HCT116 (cell line): ENCODE results near the gene UNC79.

ENCODE experiments used
- CBX3 ChIP-seq: IDR thresholded peaks from 2 replicates; pipeline ENCODE4 v1.6.1; 2012; ENCODE audit warnings: low read depth
- EZH2 ChIP-seq: fragments of 200-600 bp; sonication (generic); IDR thresholded peaks from 2 replicates; pipeline ENCODE4 v1.6.1; 2017; ENCODE audit warnings: antibody characterized with exemption, mixed run types
- POLR2A ChIP-seq: IDR thresholded peaks from 2 replicates; pipeline ENCODE4 v1.7.0; 2011; ENCODE audit warnings: borderline replicate concordance; ENCODE audit not compliant: insufficient read depth, insufficient read length; ENCODE audit errors: extremely low read depth
- RAD21 ChIP-seq: IDR thresholded peaks from 2 replicates; pipeline ENCODE4 v1.6.1; 2012; ENCODE audit warnings: low read depth, mild to moderate bottlenecking
- SIN3A ChIP-seq: IDR thresholded peaks from 2 replicates; pipeline ENCODE4 v1.6.1; 2012; ENCODE audit warnings: low read depth
- YY1 ChIP-seq: IDR thresholded peaks from 2 replicates; pipeline ENCODE4 v1.6.1; 2011; ENCODE audit warnings: low read length, low read depth, moderate library complexity, mild to moderate bottlenecking; ENCODE audit not compliant: insufficient replicate concordance; ENCODE audit errors: extremely low read depth
- ZFX ChIP-seq: fragments of 450-650 bp; IDR thresholded peaks from 2 replicates; pipeline ENCODE4 v1.6.1; 2017
- TF ChIP-seq, protein P1 (sequence below), 3 experiments: fragments of 200-600 bp in 1 of 3; sonication (generic) in 1 of 3; IDR thresholded peaks in 2 of 3; conservative IDR thresholded peaks in 1 of 3; 2 replicates each; pipeline ENCODE4 v1.5.1; 2012 to 2017; ENCODE audit warnings: low read depth in 2 of 3, low read length in 2 of 3, antibody characterized with exemption in 1 of 3, borderline replicate concordance in 1 of 3, control low read depth in 1 of 3, mild to moderate bottlenecking in 1 of 3, mixed read lengths in 1 of 3, mixed run types in 1 of 3, moderate library complexity in 1 of 3; ENCODE audit not compliant: insufficient read depth in 1 of 3
- TF ChIP-seq, protein P2 (sequence below): IDR thresholded peaks from 2 replicates; pipeline ENCODE4 v1.6.1; 2012; ENCODE audit warnings: low read depth

DNA sequence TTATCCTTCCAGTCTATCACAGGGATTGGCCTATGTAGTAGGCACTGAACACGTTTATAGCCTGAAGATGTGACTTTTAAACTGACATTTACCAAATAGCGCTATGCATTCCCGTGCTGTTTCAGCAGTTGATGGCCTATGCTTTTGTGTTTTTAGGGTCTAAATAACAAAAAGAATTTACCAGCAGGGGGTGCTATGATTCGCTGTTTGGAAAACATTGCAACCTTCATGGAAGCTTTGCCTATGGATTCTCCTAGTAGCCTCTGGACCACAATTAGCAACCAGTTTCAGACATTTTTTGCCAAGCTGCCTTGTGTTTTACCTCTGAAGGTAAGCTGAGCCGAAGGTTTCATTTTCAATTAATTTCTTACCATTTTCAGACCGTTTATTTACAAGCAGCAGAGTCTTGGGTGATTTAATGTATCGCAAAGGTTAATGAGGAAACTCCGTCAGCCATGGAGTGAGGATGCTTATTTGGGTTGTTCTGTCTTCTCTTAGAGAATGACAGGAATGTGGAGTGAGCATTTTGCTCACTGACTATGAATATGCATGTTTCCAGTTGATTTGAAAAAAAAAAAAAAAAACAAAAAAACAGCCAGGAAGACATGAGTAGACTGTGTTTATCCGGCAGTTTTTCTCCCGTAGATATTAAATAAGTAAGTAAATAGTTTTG, 224.5 kb downstream of the UNC79 start:
- TF ChIP-seq POLR2A (no peak), SIN3A (no peak), ZFX (no peak), EZH2 (no peak), YY1 (no peak), CBX3 (no peak), RAD21 (peak; percentile 82)
- TF ChIP-seq, protein P1, sequence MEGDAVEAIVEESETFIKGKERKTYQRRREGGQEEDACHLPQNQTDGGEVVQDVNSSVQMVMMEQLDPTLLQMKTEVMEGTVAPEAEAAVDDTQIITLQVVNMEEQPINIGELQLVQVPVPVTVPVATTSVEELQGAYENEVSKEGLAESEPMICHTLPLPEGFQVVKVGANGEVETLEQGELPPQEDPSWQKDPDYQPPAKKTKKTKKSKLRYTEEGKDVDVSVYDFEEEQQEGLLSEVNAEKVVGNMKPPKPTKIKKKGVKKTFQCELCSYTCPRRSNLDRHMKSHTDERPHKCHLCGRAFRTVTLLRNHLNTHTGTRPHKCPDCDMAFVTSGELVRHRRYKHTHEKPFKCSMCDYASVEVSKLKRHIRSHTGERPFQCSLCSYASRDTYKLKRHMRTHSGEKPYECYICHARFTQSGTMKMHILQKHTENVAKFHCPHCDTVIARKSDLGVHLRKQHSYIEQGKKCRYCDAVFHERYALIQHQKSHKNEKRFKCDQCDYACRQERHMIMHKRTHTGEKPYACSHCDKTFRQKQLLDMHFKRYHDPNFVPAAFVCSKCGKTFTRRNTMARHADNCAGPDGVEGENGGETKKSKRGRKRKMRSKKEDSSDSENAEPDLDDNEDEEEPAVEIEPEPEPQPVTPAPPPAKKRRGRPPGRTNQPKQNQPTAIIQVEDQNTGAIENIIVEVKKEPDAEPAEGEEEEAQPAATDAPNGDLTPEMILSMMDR (IDR thresholded peaks at IDR 0.05 in 2 of 3, conservative IDR thresholded peaks at IDR 0.05 in 1 of 3; ENCODE audit: borderline replicate concordance in 1 of 3, insufficient read depth in 1 of 3, low read depth in 2 of 3, low read length in 2 of 3), result peak; percentile 53 to 81 (median 71)
- TF ChIP-seq, protein P2, sequence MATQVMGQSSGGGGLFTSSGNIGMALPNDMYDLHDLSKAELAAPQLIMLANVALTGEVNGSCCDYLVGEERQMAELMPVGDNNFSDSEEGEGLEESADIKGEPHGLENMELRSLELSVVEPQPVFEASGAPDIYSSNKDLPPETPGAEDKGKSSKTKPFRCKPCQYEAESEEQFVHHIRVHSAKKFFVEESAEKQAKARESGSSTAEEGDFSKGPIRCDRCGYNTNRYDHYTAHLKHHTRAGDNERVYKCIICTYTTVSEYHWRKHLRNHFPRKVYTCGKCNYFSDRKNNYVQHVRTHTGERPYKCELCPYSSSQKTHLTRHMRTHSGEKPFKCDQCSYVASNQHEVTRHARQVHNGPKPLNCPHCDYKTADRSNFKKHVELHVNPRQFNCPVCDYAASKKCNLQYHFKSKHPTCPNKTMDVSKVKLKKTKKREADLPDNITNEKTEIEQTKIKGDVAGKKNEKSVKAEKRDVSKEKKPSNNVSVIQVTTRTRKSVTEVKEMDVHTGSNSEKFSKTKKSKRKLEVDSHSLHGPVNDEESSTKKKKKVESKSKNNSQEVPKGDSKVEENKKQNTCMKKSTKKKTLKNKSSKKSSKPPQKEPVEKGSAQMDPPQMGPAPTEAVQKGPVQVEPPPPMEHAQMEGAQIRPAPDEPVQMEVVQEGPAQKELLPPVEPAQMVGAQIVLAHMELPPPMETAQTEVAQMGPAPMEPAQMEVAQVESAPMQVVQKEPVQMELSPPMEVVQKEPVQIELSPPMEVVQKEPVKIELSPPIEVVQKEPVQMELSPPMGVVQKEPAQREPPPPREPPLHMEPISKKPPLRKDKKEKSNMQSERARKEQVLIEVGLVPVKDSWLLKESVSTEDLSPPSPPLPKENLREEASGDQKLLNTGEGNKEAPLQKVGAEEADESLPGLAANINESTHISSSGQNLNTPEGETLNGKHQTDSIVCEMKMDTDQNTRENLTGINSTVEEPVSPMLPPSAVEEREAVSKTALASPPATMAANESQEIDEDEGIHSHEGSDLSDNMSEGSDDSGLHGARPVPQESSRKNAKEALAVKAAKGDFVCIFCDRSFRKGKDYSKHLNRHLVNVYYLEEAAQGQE, result no peak
